Endothelial cell of umbilical vein (primary cell): ENCODE data around the gene RGS11. TPM values are rescaled to one million over a fixed set of nuclear protein-coding genes. Genes with fewer than 3 reads are reported as not detected.

Source experiments
- BruUV-seq: library from RNA; stranded (reverse); fragments of 400-500 nt; replicated peaks from 2 replicates; lab custom pipeline; 2021; lab: Mats Ljungman, UMichigan
- CTCF ChIA-PET: fragments of 300-600, 350-600 bp; sonication (Branson Sonifier 250); formaldehyde crosslinking; loops from one replicate; lab custom pipeline; 2021; ENCODE audit warnings: antibody characterized with exemption, inconsistent platforms; lab: Charles Lee
- POLR2A ChIA-PET: fragments of 300-600, 350-600 bp; sonication (Branson Sonifier 250); formaldehyde crosslinking; loops from one replicate; lab custom pipeline; 2021; ENCODE audit warnings: antibody characterized with exemption, inconsistent platforms; lab: Charles Lee
- DNase-seq: peaks from one replicate; pipeline ENCODE4 v3.0.0-alpha.2; 2011; ENCODE audit warnings: low read depth, low spot score
- FAIRE-seq: peaks from 2 replicates; lab custom pipeline; 2011; peaks lifted over from hg19 to GRCh38; lab: Jason Lieb, UNC
- H2AFZ ChIP-seq: 2 replicates; pipeline ENCODE4 v1.6.0; 2012; ENCODE audit warnings: low read depth, low read length, control low read depth, inconsistent platforms
- H3K27ac ChIP-seq: 2 replicates; pipeline ENCODE4 v1.5.1; 2011; ENCODE audit warnings: low read depth, mild to moderate bottlenecking, control low read depth, low read length, moderate library complexity; ENCODE audit not compliant: insufficient read depth
- H3K27me3 ChIP-seq, 2 experiments: 2 replicates each; pipeline versions ENCODE4 v1.6.0 to v1.6.1; 2011; ENCODE audit warnings: low read length in 2 of 2, mixed read lengths in 1 of 2; ENCODE audit not compliant: control insufficient read depth in 2 of 2, insufficient read depth in 2 of 2
- H3K36me3 ChIP-seq, 2 experiments: 2 replicates in 1 of 2; 3 replicates in 1 of 2; pipeline ENCODE4 v1.5.1; 2011; ENCODE audit warnings: low read length in 2 of 2, mild to moderate bottlenecking in 1 of 2, moderate library complexity in 1 of 2; ENCODE audit not compliant: control insufficient read depth in 2 of 2, insufficient read depth in 2 of 2; ENCODE audit errors: extremely low read depth in 1 of 2
- H3K4me1 ChIP-seq: 3 replicates; pipeline ENCODE4 v1.5.1; 2011; ENCODE audit warnings: mild to moderate bottlenecking, low read length; ENCODE audit not compliant: control insufficient read depth, insufficient read depth; ENCODE audit errors: extremely low read depth
- H3K4me2 ChIP-seq: 2 replicates; pipeline ENCODE4 v1.6.1; 2011; ENCODE audit warnings: low read length, control low read depth, mixed read lengths; ENCODE audit not compliant: insufficient read depth
- H3K4me3 ChIP-seq, 3 experiments: fragments of 200-600 bp in 1 of 3; sonication (generic), shearing (Covaris generic) in 1 of 3; replicated peaks in 1 of 3; 2 replicates each; pipeline ENCODE4 v1.5.1; 2011 to 2016; ENCODE audit warnings: control low read depth in 3 of 3, low read length in 3 of 3, mild to moderate bottlenecking in 2 of 3, inconsistent platforms in 1 of 3, low read depth in 1 of 3, moderate library complexity in 1 of 3; ENCODE audit not compliant: insufficient read depth in 1 of 3
- H3K79me2 ChIP-seq: 2 replicates; pipeline ENCODE4 v1.6.0; 2012; ENCODE audit warnings: low read length, inconsistent platforms; ENCODE audit not compliant: control insufficient read depth, insufficient read depth
- H3K9ac ChIP-seq: replicated peaks from 2 replicates; pipeline ENCODE3; 2011; ENCODE audit warnings: low read length, control low read depth; ENCODE audit not compliant: insufficient read depth; ENCODE audit errors: extremely low read depth
- H3K9me1 ChIP-seq: replicated peaks from 3 replicates; pipeline ENCODE4 v1.6.0; 2011; ENCODE audit warnings: mild to moderate bottlenecking, low read length; ENCODE audit not compliant: control insufficient read depth, insufficient read depth; ENCODE audit errors: extremely low read depth
- H3K9me3 ChIP-seq: replicated peaks from 2 replicates; pipeline ENCODE4 v1.5.1; 2012; ENCODE audit warnings: low read length, inconsistent platforms; ENCODE audit not compliant: control insufficient read depth, insufficient read depth
- H4K20me1 ChIP-seq: replicated peaks from 2 replicates; pipeline ENCODE3; 2011; ENCODE audit warnings: mild to moderate bottlenecking, low read length; ENCODE audit not compliant: control insufficient read depth, insufficient read depth; ENCODE audit errors: extremely low read depth
- EZH2 ChIP-seq: IDR thresholded peaks from 2 replicates; pipeline ENCODE4 v1.6.1; 2012; ENCODE audit warnings: borderline replicate concordance, low read depth, mild to moderate bottlenecking, moderate library complexity, low read length, inconsistent platforms; ENCODE audit not compliant: severe bottlenecking
- FOS ChIP-seq: IDR thresholded peaks from 2 replicates; pipeline ENCODE4 v1.6.1; 2011; ENCODE audit warnings: mild to moderate bottlenecking, low read length, moderate library complexity, borderline replicate concordance; ENCODE audit not compliant: insufficient read depth
- GATA2 ChIP-seq: IDR thresholded peaks from 2 replicates; pipeline ENCODE4 v1.7.0; 2011; ENCODE audit warnings: low read depth, mild to moderate bottlenecking, moderate library complexity, mixed read lengths, low read length; ENCODE audit not compliant: insufficient read length, insufficient read depth
- JUN ChIP-seq: IDR thresholded peaks from 2 replicates; pipeline ENCODE4 v1.6.1; 2011; ENCODE audit warnings: borderline replicate concordance, low read depth; ENCODE audit not compliant: insufficient read length, insufficient read depth
- MAX ChIP-seq: IDR thresholded peaks from 2 replicates; pipeline ENCODE4 v1.6.1; 2011; ENCODE audit not compliant: insufficient read depth, insufficient read length
- MYC ChIP-seq: IDR thresholded peaks from one replicate; pipeline ENCODE4 v1.6.1; 2011; ENCODE audit warnings: mild to moderate bottlenecking, low read depth, low read length
- POLR2A ChIP-seq: IDR thresholded peaks from 2 replicates; pipeline ENCODE4 v1.6.1; 2012; ENCODE audit warnings: low read depth, mild to moderate bottlenecking, control low read depth, low read length
- POLR2AphosphoS5 ChIP-seq: IDR thresholded peaks from 2 replicates; pipeline ENCODE4 v1.6.1; 2012; ENCODE audit warnings: low read depth, mild to moderate bottlenecking, control low read depth, low read length, moderate library complexity; ENCODE audit not compliant: insufficient read depth
- dilution Hi-C: fragments of 300-500 bp; cut with MboI; formaldehyde crosslinking; loops from one replicate; pipeline ENCODE4 v1.15.0; 2019; ENCODE audit warnings: low sequenced_read_pairs; ENCODE audit not compliant: extremely low pct_ligation_motif_present
- intact Hi-C: fragments of 100-400 bp; cut with micrococcal nuclease; formaldehyde crosslinking; loops from one replicate; pipeline ENCODE4 v1.10.0; 2022
- polyA plus RNA-seq, 4 experiments: library from polyadenylated mRNA; depleted of rRNA in 3 of 4; stranded (reverse) in 3 of 4; unstranded in 1 of 4; fragments of >200 nt; gene quantifications; 2 replicates each; pipeline versions ENCODE4 v1.2.1 to v1.2.3, GENCODE V29; 2011 to 2012; ENCODE audit warnings: missing spikeins in 1 of 4
- total RNA-seq: library from RNA; stranded (reverse); gene quantifications from 2 replicates; pipeline ENCODE4 v1.2.3, GENCODE V29; 2021
- TF ChIP-seq, protein P1 (sequence below), 2 donors: IDR thresholded peaks; 1 replicate in 1 of 2; 2 replicates in 1 of 2; pipeline ENCODE4 v1.5.1; 2011; ENCODE audit warnings: low read length in 2 of 2, mild to moderate bottlenecking in 2 of 2, moderate library complexity in 2 of 2, control low read depth in 1 of 2, inconsistent platforms in 1 of 2, low read depth in 1 of 2; ENCODE audit not compliant: insufficient read depth in 1 of 2; ENCODE audit errors: extremely low read depth in 1 of 2

Gene RGS11
- total and polyA plus RNA-seq, 2 donors (not counting 3 experiments of a cell fraction or from before 2014, with no cell fraction given): 3.0 to 4.9 TPM

- FAIRE-seq (no peak), DNase-seq (no peak)
- intact Hi-C loops (no loop called here), dilution Hi-C loops (no loop called here)
- no peak overlapping the region for H3K9ac ChIP-seq
- H3K4me2 ChIP-seq: no peak overlapping the region
- H3K4me3 ChIP-seq: no peak overlapping the region
- H3K9me3 ChIP-seq: no peaks in the 10 kb centered on the region
- H3K9me1 ChIP-seq: no peaks in the 10 kb centered on the region
- no peaks in the 10 kb centered on the region for H3K4me1 ChIP-seq
- peaks cover 0 to 33% of the 10 kb centered on the region in 2 experiments for H3K36me3 ChIP-seq
- no peaks in the 10 kb centered on the region for H3K27me3 ChIP-seq
- no peaks in the 10 kb centered on the region for H4K20me1 ChIP-seq
- H2AFZ ChIP-seq: no peak overlapping the region
- POLR2A ChIA-PET: no interaction called here
- no peaks in the 10 kb centered on the region for H3K79me2 ChIP-seq
- CTCF ChIA-PET: no interaction called here
- no peak for TF ChIP-seq POLR2A
- TF ChIP-seq MAX: no peak
- TF ChIP-seq FOS: no peak
- TF ChIP-seq MYC: no peak
- TF ChIP-seq POLR2AphosphoS5: no peak
- no peak for TF ChIP-seq JUN
- TF ChIP-seq EZH2: no peak
- TF ChIP-seq, protein P1, sequence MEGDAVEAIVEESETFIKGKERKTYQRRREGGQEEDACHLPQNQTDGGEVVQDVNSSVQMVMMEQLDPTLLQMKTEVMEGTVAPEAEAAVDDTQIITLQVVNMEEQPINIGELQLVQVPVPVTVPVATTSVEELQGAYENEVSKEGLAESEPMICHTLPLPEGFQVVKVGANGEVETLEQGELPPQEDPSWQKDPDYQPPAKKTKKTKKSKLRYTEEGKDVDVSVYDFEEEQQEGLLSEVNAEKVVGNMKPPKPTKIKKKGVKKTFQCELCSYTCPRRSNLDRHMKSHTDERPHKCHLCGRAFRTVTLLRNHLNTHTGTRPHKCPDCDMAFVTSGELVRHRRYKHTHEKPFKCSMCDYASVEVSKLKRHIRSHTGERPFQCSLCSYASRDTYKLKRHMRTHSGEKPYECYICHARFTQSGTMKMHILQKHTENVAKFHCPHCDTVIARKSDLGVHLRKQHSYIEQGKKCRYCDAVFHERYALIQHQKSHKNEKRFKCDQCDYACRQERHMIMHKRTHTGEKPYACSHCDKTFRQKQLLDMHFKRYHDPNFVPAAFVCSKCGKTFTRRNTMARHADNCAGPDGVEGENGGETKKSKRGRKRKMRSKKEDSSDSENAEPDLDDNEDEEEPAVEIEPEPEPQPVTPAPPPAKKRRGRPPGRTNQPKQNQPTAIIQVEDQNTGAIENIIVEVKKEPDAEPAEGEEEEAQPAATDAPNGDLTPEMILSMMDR (IDR thresholded peaks at IDR 0.05; ENCODE audit: extremely low read depth in 1 of 2, insufficient read depth in 1 of 2, low read depth in 1 of 2, low read length in 2 of 2): no peak
- TF ChIP-seq GATA2: no peak
- no peak overlapping the region for H3K27ac ChIP-seq
- no TSS peak for BruUV-seq
These were observed 13.8 kb upstream of the RGS11 start for GRCh38 chr16:289395-289997.
